ENCODE results near the gene TFAP2C. TPM values are rescaled to one million over a fixed set of nuclear protein-coding genes. Genes with fewer than 3 reads are reported as not detected.

Gene TFAP2C
- total RNA-seq, 1 donor from 2014 or later: 9.8 TPM

- Mint-ChIP-seq H3K4me3 (no peak overlapping the region), H3K36me3 (no peaks in the 10 kb centered on the region), H3K9me3 (peaks cover 4% of the 10 kb centered on the region), H3K27me3 (ENCODE audit: low read depth) (no peaks in the 10 kb centered on the region), H3K27ac (no peak overlapping the region), H3K4me1 (peaks cover 23% of the 10 kb centered on the region)
- no peak for TF ChIP-seq CTCF (IDR thresholded peaks at IDR 0.05; ENCODE audit: unreplicated experiment)
- no peak for DNase-seq (ENCODE audit: low spot score in 2 of 2, unreplicated experiment in 2 of 2)
Observed at GRCh38 chr20:56587307-56588041, 41.6 kb upstream of the TFAP2C start.

- Mint-ChIP-seq H3K4me1 (peaks cover 31% of the 10 kb centered on the region), H3K27ac (no peak overlapping the region), H3K9me3 (peaks cover 4% of the 10 kb centered on the region), H3K27me3 (ENCODE audit: low read depth) (no peaks in the 10 kb centered on the region), H3K36me3 (no peaks in the 10 kb centered on the region), H3K4me3 (no peak overlapping the region)
- no peak for TF ChIP-seq CTCF (IDR thresholded peaks at IDR 0.05; ENCODE audit: unreplicated experiment)
- no peak for DNase-seq (ENCODE audit: low spot score in 2 of 2, unreplicated experiment in 2 of 2)
Observed at GRCh38 chr20:56588996-56589395, 40.1 kb upstream of the TFAP2C start.

- no peak for DNase-seq (ENCODE audit: low spot score in 2 of 2, unreplicated experiment in 2 of 2)
- Mint-ChIP-seq H3K4me1 (peaks cover 31% of the 10 kb centered on the region), H3K27me3 (ENCODE audit: low read depth) (no peaks in the 10 kb centered on the region), H3K27ac (no peak overlapping the region), H3K9me3 (peaks cover 4% of the 10 kb centered on the region), H3K4me3 (no peak overlapping the region), H3K36me3 (no peaks in the 10 kb centered on the region)
- no peak for TF ChIP-seq CTCF (IDR thresholded peaks at IDR 0.05; ENCODE audit: unreplicated experiment)
Observed at GRCh38 chr20:56589633-56590032, 39.5 kb upstream of the TFAP2C start.

- Mint-ChIP-seq H3K27ac (no peak overlapping the region), H3K9me3 (peaks cover 4% of the 10 kb centered on the region), H3K4me3 (no peak overlapping the region), H3K4me1 (peaks cover 31% of the 10 kb centered on the region), H3K36me3 (no peaks in the 10 kb centered on the region), H3K27me3 (ENCODE audit: low read depth) (no peaks in the 10 kb centered on the region)
- TF ChIP-seq CTCF (IDR thresholded peaks at IDR 0.05; ENCODE audit: unreplicated experiment): no peak
- DNase-seq (ENCODE audit: low spot score in 2 of 2, unreplicated experiment in 2 of 2): no peak
Observed at GRCh38 chr20:56590888-56591287, 38.2 kb upstream of the TFAP2C start.

- Mint-ChIP-seq H3K4me1 (peaks cover 29% of the 10 kb centered on the region), H3K36me3 (no peaks in the 10 kb centered on the region), H3K27me3 (ENCODE audit: low read depth) (no peaks in the 10 kb centered on the region), H3K27ac (peak overlapping the region; percentile 80), H3K4me3 (no peak overlapping the region), H3K9me3 (peaks cover 4% of the 10 kb centered on the region)
- TF ChIP-seq CTCF (IDR thresholded peaks at IDR 0.05; ENCODE audit: unreplicated experiment): no peak
- no peak for DNase-seq (ENCODE audit: low spot score in 2 of 2, unreplicated experiment in 2 of 2)
Observed at GRCh38 chr20:56592211-56592610, 36.9 kb upstream of the TFAP2C start.
